HG02642 (cell line): Measurements from ENCODE around the gene TM7SF2.
A peak's percentile ranks its signal among the peaks of the same experiment; 100 is the strongest.

ENCODE experiments used
- ATAC-seq: cut with Tn5 transposase; IDR thresholded peaks from one replicate; pipeline ENCODE4 v1.9.1; 2021; ENCODE audit warnings: mild to moderate bottlenecking; ENCODE audit not compliant: unreplicated experiment, poor library complexity

The TM7SF2 gene

GRCh38 chr11:65127473-65128181 lies 16.0 kb downstream of the TM7SF2 start:
- ATAC-seq, result no peak

GRCh38 chr11:65128182-65129145 lies 16.8 kb downstream of the TM7SF2 start:
- ATAC-seq, result no peak

GRCh38 chr11:65129649-65130441 lies 18.2 kb downstream of the TM7SF2 start:
- ATAC-seq, result no peak

GRCh38 chr11:65130631-65131416 lies 19.2 kb downstream of the TM7SF2 start:
- ATAC-seq, result no peak

GRCh38 chr11:65131417-65131776 lies 19.7 kb downstream of the TM7SF2 start:
- ATAC-seq, result no peak

- ATAC-seq, result no peak
These were observed 20.2 kb downstream of the TM7SF2 start for GRCh38 chr11:65131895-65132237.

- no peak for ATAC-seq
These were observed 20.7 kb downstream of the TM7SF2 start for GRCh38 chr11:65132238-65132987.

- no peak for ATAC-seq
These were observed 21.5 kb downstream of the TM7SF2 start for GRCh38 chr11:65132988-65133700.

GRCh38 chr11:65133724-65134123 lies 22.1 kb downstream of the TM7SF2 start:
- ATAC-seq, result no peak

- ATAC-seq, result peak; percentile 64
These were observed 22.7 kb downstream of the TM7SF2 start, which contains the start of gene SYVN1 for GRCh38 chr11:65134240-65134951. Gene SYVN1 (minus strand): TSS chr11:65134519. CDS start chr11:65133601, 918 bp downstream.

GRCh38 chr11:65134952-65135632 lies 23.4 kb downstream of the TM7SF2 start:
- ATAC-seq, result peak; percentile 58

- ATAC-seq, result no peak
These were observed 24.0 kb downstream of the TM7SF2 start for GRCh38 chr11:65135633-65136145.

GRCh38 chr11:65136515-65137096 lies 24.9 kb downstream of the TM7SF2 start:
- ATAC-seq, result no peak

GRCh38 chr11:65141896-65142494 lies 30.3 kb downstream of the TM7SF2 start:
- ATAC-seq, result no peak

- ATAC-seq, result no peak
These were observed 35.8 kb downstream of the TM7SF2 start for GRCh38 chr11:65147352-65148075.

GRCh38 chr11:65148657-65149056 lies 37.0 kb downstream of the TM7SF2 start:
- ATAC-seq, result no peak
